ENCODE results near the gene ZNF326. TPM values are rescaled to one million over a fixed set of nuclear protein-coding genes. Genes with fewer than 3 reads are reported as not detected.

Gene ZNF326
- total RNA-seq, 2 donors from 2014 or later, result 19.9 to 21.0 TPM

Other genes with a start within 250 kb of the ZNF326 start
- 10 to 100 TPM; 19.8 to 27.3 TPM for gene LRRC8D, start 174.1 kb upstream of the ZNF326 start, total RNA-seq